PC-9 (cell line): ENCODE measurements around the gene PCDHGA2. TPM values are rescaled to one million over a fixed set of nuclear protein-coding genes. Genes with fewer than 3 reads are reported as not detected.

Source experiments
- BruUV-seq: library from RNA; stranded (reverse); fragments of 400-500 nt; replicated peaks from 2 replicates; lab custom pipeline; 2021; lab: Mats Ljungman, UMichigan
- CTCF ChIA-PET: fragments of 300-600 bp; sonication (Branson Sonifier 250); formaldehyde crosslinking; loops from one replicate; lab custom pipeline; 2022; ENCODE audit warnings: antibody characterized with exemption; lab: Charles Lee
- POLR2A ChIA-PET: fragments of 300-600 bp; sonication (Branson Sonifier 250); formaldehyde crosslinking; loops from one replicate; lab custom pipeline; 2022; ENCODE audit warnings: antibody characterized with exemption; ENCODE audit not compliant: unreplicated experiment; lab: Charles Lee
- DNase-seq, 2 experiments: peaks; one replicate each; pipeline versions ENCODE4 v3.0.0 to v3.0.0-alpha.2; 2015 to 2022; ENCODE audit warnings: mixed read lengths in 1 of 2
- H2AFZ ChIP-seq: fragments of 200-600 bp; sonication (generic); 2 replicates; pipeline ENCODE4 v1.8.1; 2017; ENCODE audit warnings: antibody characterized with exemption
- H3F3A ChIP-seq: fragments of 200-600 bp; sonication (generic); 2 replicates; pipeline ENCODE4 v1.8.1; 2017; ENCODE audit warnings: antibody characterized with exemption, mild to moderate bottlenecking, low read depth; ENCODE audit not compliant: insufficient read depth
- H3K27ac ChIP-seq: fragments of 200-600 bp; sonication (generic); 2 replicates; pipeline ENCODE4 v1.6.1; 2016; ENCODE audit warnings: mixed run types
- H3K27me3 ChIP-seq: fragments of 200-600 bp; sonication (generic); 2 replicates; pipeline ENCODE4 v1.6.1; 2016; ENCODE audit warnings: low read depth, mixed run types; ENCODE audit not compliant: insufficient read depth
- H3K36me3 ChIP-seq: fragments of 200-600 bp; sonication (generic); 2 replicates; pipeline ENCODE4 v1.6.1; 2016; ENCODE audit warnings: low read depth, mixed run types
- H3K4me1 ChIP-seq: fragments of 200-600 bp; sonication (generic); replicated peaks from 2 replicates; pipeline ENCODE4 v1.6.1; 2016; ENCODE audit warnings: mixed run types; ENCODE audit not compliant: insufficient read depth
- H3K4me2 ChIP-seq: fragments of 200-600 bp; sonication (generic); 2 replicates; pipeline ENCODE4 v1.6.1; 2017; ENCODE audit warnings: mixed run types
- H3K4me3 ChIP-seq: fragments of 200-600 bp; sonication (generic); 2 replicates; pipeline ENCODE4 v1.6.1; 2016; ENCODE audit warnings: mixed run types
- H3K79me2 ChIP-seq: fragments of 200-600 bp; sonication (generic); 2 replicates; pipeline ENCODE4 v1.6.1; 2017; ENCODE audit warnings: low read depth, mixed run types
- H3K9me2 ChIP-seq: fragments of 200-600 bp; sonication (generic); 2 replicates; pipeline ENCODE4 v1.8.1; 2017; ENCODE audit warnings: mild to moderate bottlenecking; ENCODE audit not compliant: insufficient read depth
- H3K9me3 ChIP-seq: fragments of 200-600 bp; sonication (generic); 2 replicates; pipeline ENCODE4 v1.8.1; 2016; ENCODE audit warnings: low read depth; ENCODE audit not compliant: insufficient read depth
- H4K20me1 ChIP-seq: fragments of 200-600 bp; sonication (generic); 2 replicates; pipeline ENCODE4 v1.8.1; 2017; ENCODE audit not compliant: insufficient read depth
- EZH2 ChIP-seq: fragments of 200-600 bp; sonication (generic); IDR thresholded peaks from 2 replicates; pipeline ENCODE4 v1.8.0; 2017; ENCODE audit warnings: antibody characterized with exemption, low read depth
- intact Hi-C: fragments of 100-400 bp; cut with micrococcal nuclease; formaldehyde crosslinking; loops from one replicate; pipeline ENCODE4 v1.10.0; 2022; ENCODE audit not compliant: unreplicated experiment
- total RNA-seq: library from RNA; stranded (reverse); gene quantifications from 2 replicates; pipeline ENCODE4 v1.2.3, GENCODE V29; 2021
- TF ChIP-seq, protein P1 (sequence below): fragments of 200-600 bp; sonication (generic); conservative IDR thresholded peaks from 2 replicates; pipeline ENCODE4 v1.6.1; 2017; ENCODE audit warnings: mixed run types, antibody characterized with exemption, mild to moderate bottlenecking, moderate library complexity

PCDHGA2 gene
- total RNA-seq, 1 experiment from 2014 or later, result 0.11 TPM

DNA sequence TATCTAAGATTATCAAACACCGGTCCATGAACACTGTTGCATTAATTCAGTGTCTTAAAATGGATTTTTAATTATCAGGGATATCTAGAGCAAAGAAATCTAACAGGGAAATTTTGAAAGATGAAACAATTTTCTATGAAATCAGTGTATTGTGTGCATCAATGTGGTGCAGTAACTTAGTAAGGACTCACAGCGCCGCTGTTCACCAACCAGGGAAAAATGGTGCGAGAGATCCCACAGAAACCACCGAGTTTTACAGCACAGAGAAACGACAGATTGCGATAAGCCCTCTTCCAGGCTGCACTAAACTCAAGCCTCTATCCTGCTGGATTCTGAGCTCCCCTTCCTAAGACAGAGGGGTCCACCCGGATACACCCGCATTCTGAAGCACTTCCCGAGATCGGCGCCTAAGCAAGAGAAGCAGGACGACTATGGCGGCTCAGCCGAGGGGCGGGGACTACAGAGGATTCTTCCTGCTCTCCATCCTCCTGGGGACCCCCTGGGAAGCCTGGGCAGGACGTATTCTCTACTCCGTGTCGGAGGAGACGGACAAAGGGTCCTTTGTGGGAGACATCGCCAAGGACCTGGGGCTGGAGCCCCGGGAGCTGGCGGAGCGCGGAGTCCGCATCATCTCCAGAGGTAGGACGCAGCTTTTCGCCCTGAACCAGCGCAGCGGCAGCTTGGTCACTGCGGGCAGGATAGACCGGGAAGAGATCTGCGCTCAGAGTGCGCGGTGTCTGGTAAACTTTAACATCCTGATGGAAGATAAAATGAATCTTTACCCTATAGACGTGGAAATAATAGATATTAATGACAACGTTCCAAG is 44.1 kb downstream of the PCDHGA2 start, which contains the start of gene PCDHGA7:
Gene PCDHGA7 (plus strand): TSS at position 274 of the 826 bp plus-strand sequence. CDS start 158 bp downstream, at position 432.
- H3K27ac ChIP-seq, result no peak within 1 kb of the TSS
- no peaks in the 10 kb centered on the region for H3K9me2 ChIP-seq
- no peaks in the 10 kb centered on the region for H3F3A ChIP-seq
- no peak within 1 kb of the TSS for H3K4me3 ChIP-seq
- DNase-seq, result no peak
- no peaks in the 10 kb centered on the region for H4K20me1 ChIP-seq
- POLR2A ChIA-PET, result no interaction called here
- no peaks in the 10 kb centered on the region for H3K9me3 ChIP-seq
- H2AFZ ChIP-seq, result no peak within 1 kb of the TSS
- BruUV-seq, result no TSS peak
- intact Hi-C loops, result no loop called here
- H3K4me1 ChIP-seq, result no peaks in the 10 kb centered on the region
- no peaks in the 10 kb centered on the region for H3K36me3 ChIP-seq
- CTCF ChIA-PET, result no interaction called here
- H3K79me2 ChIP-seq, result no peaks in the 10 kb centered on the region
- H3K4me2 ChIP-seq, result no peak within 1 kb of the TSS
- peaks cover 49% of the 10 kb centered on the region for H3K27me3 ChIP-seq
- TF ChIP-seq EZH2, result no peak
- TF ChIP-seq, protein P1, sequence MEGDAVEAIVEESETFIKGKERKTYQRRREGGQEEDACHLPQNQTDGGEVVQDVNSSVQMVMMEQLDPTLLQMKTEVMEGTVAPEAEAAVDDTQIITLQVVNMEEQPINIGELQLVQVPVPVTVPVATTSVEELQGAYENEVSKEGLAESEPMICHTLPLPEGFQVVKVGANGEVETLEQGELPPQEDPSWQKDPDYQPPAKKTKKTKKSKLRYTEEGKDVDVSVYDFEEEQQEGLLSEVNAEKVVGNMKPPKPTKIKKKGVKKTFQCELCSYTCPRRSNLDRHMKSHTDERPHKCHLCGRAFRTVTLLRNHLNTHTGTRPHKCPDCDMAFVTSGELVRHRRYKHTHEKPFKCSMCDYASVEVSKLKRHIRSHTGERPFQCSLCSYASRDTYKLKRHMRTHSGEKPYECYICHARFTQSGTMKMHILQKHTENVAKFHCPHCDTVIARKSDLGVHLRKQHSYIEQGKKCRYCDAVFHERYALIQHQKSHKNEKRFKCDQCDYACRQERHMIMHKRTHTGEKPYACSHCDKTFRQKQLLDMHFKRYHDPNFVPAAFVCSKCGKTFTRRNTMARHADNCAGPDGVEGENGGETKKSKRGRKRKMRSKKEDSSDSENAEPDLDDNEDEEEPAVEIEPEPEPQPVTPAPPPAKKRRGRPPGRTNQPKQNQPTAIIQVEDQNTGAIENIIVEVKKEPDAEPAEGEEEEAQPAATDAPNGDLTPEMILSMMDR, result no peak

DNA sequence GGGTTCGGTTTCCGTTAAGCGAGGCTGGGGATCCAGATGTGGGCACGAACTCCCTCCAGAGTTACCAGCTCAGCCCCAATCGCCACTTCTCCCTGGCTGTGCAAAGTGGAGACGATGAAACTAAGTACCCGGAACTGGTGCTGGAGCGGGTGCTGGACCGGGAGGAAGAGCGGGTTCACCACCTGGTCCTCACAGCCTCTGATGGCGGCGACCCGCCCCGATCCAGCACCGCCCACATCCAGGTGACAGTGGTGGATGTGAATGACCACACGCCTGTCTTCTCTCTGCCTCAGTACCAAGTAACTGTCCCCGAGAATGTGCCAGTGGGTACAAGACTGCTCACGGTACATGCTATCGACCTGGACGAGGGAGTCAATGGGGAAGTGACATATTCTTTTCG is 44.8 kb downstream of the PCDHGA2 start:
- H3F3A ChIP-seq, result no peaks in the 10 kb centered on the region
- ChIA-PET CTCF (no interaction called here), POLR2A (interaction anchor here (0.6 kb wide), 1 partner anchor 135 kb away, joined by 3 read pairs; no protein-coding TSS in a partner anchor)
- no peaks in the 10 kb centered on the region for H3K79me2 ChIP-seq
- peaks cover 51% of the 10 kb centered on the region for H3K27me3 ChIP-seq
- no peak overlapping the region for H3K4me3 ChIP-seq
- H3K9me3 ChIP-seq, result no peaks in the 10 kb centered on the region
- H3K27ac ChIP-seq, result no peak overlapping the region
- DNase-seq, result no peak
- no peaks in the 10 kb centered on the region for H4K20me1 ChIP-seq
- no peaks in the 10 kb centered on the region for H3K4me1 ChIP-seq
- H3K9me2 ChIP-seq, result no peaks in the 10 kb centered on the region
- no peak overlapping the region for H2AFZ ChIP-seq
- H3K36me3 ChIP-seq, result no peaks in the 10 kb centered on the region
- intact Hi-C loops, result no loop called here
- H3K4me2 ChIP-seq, result no peak overlapping the region
- BruUV-seq, result no TSS peak
- TF ChIP-seq, protein P1, result no peak
- no peak for TF ChIP-seq EZH2

DNA sequence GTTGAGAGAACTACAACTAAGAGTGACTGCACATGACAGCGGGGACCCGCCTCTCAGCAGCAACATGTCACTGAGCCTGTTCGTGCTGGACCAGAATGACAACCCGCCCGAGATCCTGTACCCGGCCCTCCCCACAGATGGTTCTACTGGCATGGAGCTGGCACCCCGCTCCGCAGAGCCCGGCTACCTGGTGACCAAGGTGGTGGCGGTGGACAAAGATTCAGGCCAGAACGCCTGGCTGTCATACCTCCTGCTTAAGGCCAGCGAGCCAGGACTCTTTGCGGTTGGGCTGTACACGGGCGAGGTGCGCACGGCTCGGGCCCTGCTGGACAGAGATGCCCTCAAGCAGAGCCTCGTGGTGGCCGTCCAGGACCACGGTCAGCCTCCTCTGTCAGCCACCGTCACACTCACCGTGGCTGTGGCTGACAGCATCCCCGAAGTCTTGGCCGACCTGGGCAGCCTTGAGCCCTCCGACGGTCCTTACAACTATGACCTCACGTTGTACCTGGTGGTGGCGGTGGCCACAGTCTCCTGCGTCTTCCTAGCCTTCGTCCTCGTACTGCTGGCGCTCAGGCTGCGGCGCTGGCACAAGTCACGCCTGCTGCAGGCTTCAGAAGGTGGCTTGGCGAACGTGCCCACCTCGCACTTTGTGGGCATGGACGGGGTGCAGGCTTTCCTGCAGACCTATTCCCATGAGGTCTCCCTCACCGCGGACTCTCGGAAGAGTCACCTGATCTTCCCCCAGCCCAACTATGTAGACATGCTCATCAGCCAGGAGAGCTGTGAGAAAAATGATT is 46.1 kb downstream of the PCDHGA2 start:
- BruUV-seq, result no TSS peak
- Histone ChIP-seq H2AFZ (no peak overlapping the region; the same call in 1 of the 2 replicates), H3K36me3 (no peaks in the 10 kb centered on the region), H3K9me3 (no peaks in the 10 kb centered on the region), H3F3A (no peaks in the 10 kb centered on the region), H3K4me1 (no peaks in the 10 kb centered on the region), H3K27me3 (peaks cover 54% of the 10 kb centered on the region), H3K4me3 (no peak overlapping the region), H3K4me2 (no peak overlapping the region), H3K27ac (no peak overlapping the region), H3K9me2 (no peaks in the 10 kb centered on the region), H4K20me1 (no peaks in the 10 kb centered on the region), H3K79me2 (no peaks in the 10 kb centered on the region)
- DNase-seq, result no peak
- TF ChIP-seq, protein P1, result no peak
- TF ChIP-seq EZH2, result no peak
- intact Hi-C loops, result no loop called here
- POLR2A ChIA-PET, result no interaction called here
- CTCF ChIA-PET, result no interaction called here
